ENCODE results near the gene IQSEC3. TPM values are rescaled to one million over a fixed set of nuclear protein-coding genes. Genes with fewer than 3 reads are reported as not detected.

The IQSEC3 gene
- total RNA-seq, 1 experiment from 2014 or later, result not detected

DNA sequence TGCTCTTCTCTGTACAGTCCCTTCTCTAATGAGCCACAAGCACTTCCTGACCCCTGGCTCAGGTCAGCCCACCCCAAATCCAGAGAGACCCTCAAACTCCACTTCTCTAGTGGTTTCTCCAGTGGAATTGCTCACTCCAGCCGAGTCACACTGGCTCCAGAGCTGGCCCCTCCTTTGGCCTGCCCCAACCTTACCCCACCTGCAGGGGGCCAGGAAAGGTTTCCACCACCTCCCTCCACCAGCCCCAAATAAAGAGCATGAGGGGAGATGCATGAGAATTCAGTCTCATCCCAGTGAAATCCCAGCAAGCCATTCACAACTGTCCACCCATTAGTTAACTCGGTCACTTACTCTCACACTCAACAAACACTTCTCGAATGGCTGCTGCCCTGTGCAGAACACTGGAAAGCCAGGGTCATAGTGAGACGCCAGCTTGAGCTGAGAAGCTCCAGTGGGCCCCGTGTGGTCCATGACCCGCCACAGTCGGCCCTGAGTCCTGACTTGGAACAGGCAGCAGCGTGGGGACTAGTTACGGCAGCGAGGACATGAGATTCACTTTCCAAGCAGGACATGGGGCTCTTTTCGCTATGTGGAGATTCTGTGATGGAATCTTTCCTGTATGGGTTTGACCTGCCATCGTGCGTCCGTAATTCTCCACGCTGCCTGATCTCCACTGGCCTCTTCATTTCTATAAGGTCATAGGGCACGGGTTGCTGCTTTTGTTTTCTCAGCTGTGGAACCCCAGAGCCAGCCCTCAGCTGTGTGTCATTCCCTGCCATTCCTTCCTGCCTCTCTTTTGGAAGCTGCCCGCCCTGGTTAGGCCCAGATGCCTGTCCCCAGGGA, 103.2 kb downstream of the IQSEC3 start:
- intact Hi-C loops (cut with micrococcal nuclease), result no loop called here
- ChIA-PET POLR2A (no interaction called here), CTCF (no interaction called here)
- Mint-ChIP-seq H3K4me3 (ENCODE audit: unreplicated experiment) (no peak overlapping the region), H3K27me3 (ENCODE audit: insufficient read depth, unreplicated experiment) (peaks cover 27% of the 10 kb centered on the region), H3K4me1 (ENCODE audit: insufficient read depth, unreplicated experiment) (no peaks in the 10 kb centered on the region), H3K27ac (ENCODE audit: low read depth, unreplicated experiment) (no peak overlapping the region), H3K36me3 (ENCODE audit: insufficient read depth, unreplicated experiment) (no peaks in the 10 kb centered on the region), H3K9me3 (ENCODE audit: unreplicated experiment) (no peaks in the 10 kb centered on the region)
- DNase-seq (ENCODE audit: unreplicated experiment), result no peak
- BruUV-seq (replicated peaks), result no TSS peak
- TF ChIP-seq, protein P1, sequence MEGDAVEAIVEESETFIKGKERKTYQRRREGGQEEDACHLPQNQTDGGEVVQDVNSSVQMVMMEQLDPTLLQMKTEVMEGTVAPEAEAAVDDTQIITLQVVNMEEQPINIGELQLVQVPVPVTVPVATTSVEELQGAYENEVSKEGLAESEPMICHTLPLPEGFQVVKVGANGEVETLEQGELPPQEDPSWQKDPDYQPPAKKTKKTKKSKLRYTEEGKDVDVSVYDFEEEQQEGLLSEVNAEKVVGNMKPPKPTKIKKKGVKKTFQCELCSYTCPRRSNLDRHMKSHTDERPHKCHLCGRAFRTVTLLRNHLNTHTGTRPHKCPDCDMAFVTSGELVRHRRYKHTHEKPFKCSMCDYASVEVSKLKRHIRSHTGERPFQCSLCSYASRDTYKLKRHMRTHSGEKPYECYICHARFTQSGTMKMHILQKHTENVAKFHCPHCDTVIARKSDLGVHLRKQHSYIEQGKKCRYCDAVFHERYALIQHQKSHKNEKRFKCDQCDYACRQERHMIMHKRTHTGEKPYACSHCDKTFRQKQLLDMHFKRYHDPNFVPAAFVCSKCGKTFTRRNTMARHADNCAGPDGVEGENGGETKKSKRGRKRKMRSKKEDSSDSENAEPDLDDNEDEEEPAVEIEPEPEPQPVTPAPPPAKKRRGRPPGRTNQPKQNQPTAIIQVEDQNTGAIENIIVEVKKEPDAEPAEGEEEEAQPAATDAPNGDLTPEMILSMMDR (IDR thresholded peaks at IDR 0.05; ENCODE audit: unreplicated experiment), result peak; percentile 10

GRCh38 chr12:170371-171225, 104.0 kb downstream of the IQSEC3 start:
- DNase-seq (ENCODE audit: unreplicated experiment), result no peak
- intact Hi-C loops (cut with micrococcal nuclease), result no loop called here
- POLR2A ChIA-PET, result no interaction called here
- Mint-ChIP-seq H3K4me1 (ENCODE audit: insufficient read depth, unreplicated experiment) (no peaks in the 10 kb centered on the region), H3K27ac (ENCODE audit: low read depth, unreplicated experiment) (no peak overlapping the region), H3K4me3 (ENCODE audit: unreplicated experiment) (no peak overlapping the region), H3K27me3 (ENCODE audit: insufficient read depth, unreplicated experiment) (peaks cover 27% of the 10 kb centered on the region), H3K9me3 (ENCODE audit: unreplicated experiment) (no peaks in the 10 kb centered on the region), H3K36me3 (ENCODE audit: insufficient read depth, unreplicated experiment) (no peaks in the 10 kb centered on the region)
- no TSS peak for BruUV-seq (replicated peaks)
- CTCF ChIA-PET, result no interaction called here
- TF ChIP-seq, protein P1 (IDR thresholded peaks at IDR 0.05; ENCODE audit: unreplicated experiment), result no peak

DNA sequence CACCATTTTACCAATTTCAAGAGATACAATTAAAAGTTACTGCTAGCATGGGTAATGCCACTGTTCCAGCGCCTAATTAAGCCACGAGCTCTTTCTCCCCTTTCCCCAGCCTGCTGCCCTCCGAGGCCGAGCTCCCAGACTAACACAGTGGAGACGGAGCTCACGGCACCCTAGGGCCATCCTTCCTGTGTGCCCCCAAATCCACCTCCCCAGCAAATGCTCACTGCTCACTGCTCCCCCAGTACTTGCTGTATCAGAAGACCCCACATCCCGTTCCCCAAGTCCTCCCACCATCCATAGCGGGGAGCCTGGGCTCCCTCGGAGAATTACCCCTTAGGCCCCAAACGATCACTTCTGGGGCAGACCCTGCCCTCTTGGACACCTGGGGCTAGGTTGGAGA, 104.7 kb downstream of the IQSEC3 start:
- POLR2A ChIA-PET, result no interaction called here
- no peaks in the 10 kb centered on the region for H3K36me3 Mint-ChIP-seq (ENCODE audit: insufficient read depth, unreplicated experiment)
- CTCF ChIA-PET, result interaction anchor here (0.6 to 1.3 kb wide), 2 partner anchors 14 to 15 kb away, joined by 3 to 4 read pairs; no protein-coding TSS in a partner anchor
- TF ChIP-seq, protein P1 (IDR thresholded peaks at IDR 0.05; ENCODE audit: unreplicated experiment), result no peak
- H3K9me3 Mint-ChIP-seq (ENCODE audit: unreplicated experiment), result no peaks in the 10 kb centered on the region
- BruUV-seq (replicated peaks), result no TSS peak
- H3K4me3 Mint-ChIP-seq (ENCODE audit: unreplicated experiment), result no peak overlapping the region
- intact Hi-C loops (cut with micrococcal nuclease), result no loop called here
- no peak for DNase-seq (ENCODE audit: unreplicated experiment)
- H3K27me3 Mint-ChIP-seq (ENCODE audit: insufficient read depth, unreplicated experiment), result peaks cover 26% of the 10 kb centered on the region
- peaks cover 1% of the 10 kb centered on the region for H3K4me1 Mint-ChIP-seq (ENCODE audit: insufficient read depth, unreplicated experiment)
- no peak overlapping the region for H3K27ac Mint-ChIP-seq (ENCODE audit: low read depth, unreplicated experiment)
